H1 (cell line): ENCODE measurements around the gene SMAP1. TPM values are rescaled to one million over a fixed set of nuclear protein-coding genes. Genes with fewer than 3 reads are reported as not detected.

Experiments
- CTCF ChIA-PET: fragments of 300-600 bp; sonication (Branson Sonifier 250); formaldehyde crosslinking; loops from one replicate; lab custom pipeline; 2021; ENCODE audit not compliant: partially characterized antibody; lab: Charles Lee
- POLR2A ChIA-PET: fragments of 300-600 bp; sonication (Branson Sonifier 250); formaldehyde crosslinking; loops from one replicate; lab custom pipeline; 2021; ENCODE audit warnings: inconsistent platforms; ENCODE audit not compliant: partially characterized antibody; lab: Charles Lee
- DNase-seq, 2 experiments: peaks; one replicate each; pipeline versions ENCODE4 v3.0.0 to v3.0.0-alpha.2; 2010 to 2022; ENCODE audit warnings: low spot score in 2 of 2, low read depth in 1 of 2, mixed read lengths in 1 of 2
- FAIRE-seq: peaks from 2 replicates; lab custom pipeline; 2011; peaks lifted over from hg19 to GRCh38; lab: Jason Lieb, UNC
- H2AFZ ChIP-seq: 2 replicates; pipeline ENCODE4 v1.8.1; 2012; ENCODE audit warnings: low read length, inconsistent platforms
- H2AK5ac ChIP-seq: 2 replicates; pipeline ENCODE4 v1.6.1; 2013; ENCODE audit warnings: low read depth, low read length
- H2BK120ac ChIP-seq: replicated peaks from 2 replicates; pipeline ENCODE3; 2013; ENCODE audit warnings: low read depth, low read length, inconsistent platforms
- H2BK12ac ChIP-seq: 2 replicates; pipeline ENCODE4 v1.6.1; 2013; ENCODE audit warnings: low read depth, low read length
- H2BK15ac ChIP-seq: 2 replicates; pipeline ENCODE4 v1.6.1; 2013; ENCODE audit warnings: low read length
- H2BK20ac ChIP-seq: 2 replicates; pipeline ENCODE4 v1.6.1; 2013; ENCODE audit warnings: low read length
- H2BK5ac ChIP-seq: 2 replicates; pipeline ENCODE4 v1.6.1; 2013; ENCODE audit warnings: low read depth, low read length
- H3K14ac ChIP-seq: 2 replicates; pipeline ENCODE4 v1.6.1; 2013; ENCODE audit warnings: inconsistent platforms; ENCODE audit not compliant: insufficient read length
- H3K18ac ChIP-seq: 2 replicates; pipeline ENCODE4 v1.6.1; 2013; ENCODE audit warnings: low read length; ENCODE audit errors: extremely low read depth
- H3K23ac ChIP-seq: 2 replicates; pipeline ENCODE4 v1.6.1; 2013; ENCODE audit warnings: inconsistent platforms; ENCODE audit not compliant: insufficient read length
- H3K23me2 ChIP-seq: 2 replicates; pipeline ENCODE4 v1.6.1; 2013; ENCODE audit warnings: low read depth, low read length
- H3K27ac ChIP-seq: 2 replicates; pipeline ENCODE4 v1.6.1; 2011; ENCODE audit warnings: low read depth, low read length, inconsistent platforms
- H3K27me3 ChIP-seq, 4 experiments: replicated peaks in 1 of 4; 1 replicate in 1 of 4; 2 replicates in 3 of 4; pipeline versions ENCODE4 v1.6.1 to v1.8.1; 2011 to 2013; ENCODE audit warnings: low read length in 3 of 4, mild to moderate bottlenecking in 3 of 4, inconsistent platforms in 2 of 4, mixed read lengths in 2 of 4, moderate library complexity in 1 of 4; ENCODE audit not compliant: control insufficient read depth in 3 of 4, insufficient read depth in 3 of 4; ENCODE audit errors: extremely low read depth in 1 of 4
- H3K36me3 ChIP-seq, 4 experiments: 2 replicates each; pipeline versions ENCODE4 v1.6.1 to v1.8.1; 2011 to 2013; ENCODE audit warnings: mild to moderate bottlenecking in 4 of 4, low read length in 3 of 4, moderate library complexity in 2 of 4, control low read depth in 1 of 4, inconsistent platforms in 1 of 4; ENCODE audit not compliant: insufficient read depth in 4 of 4, control insufficient read depth in 2 of 4
- H3K4ac ChIP-seq: replicated peaks from 2 replicates; pipeline ENCODE3; 2013; ENCODE audit warnings: low read length, low read depth, mixed read lengths, inconsistent platforms; ENCODE audit not compliant: insufficient read length
- H3K4me1 ChIP-seq, 4 experiments: replicated peaks in 1 of 4; 1 replicate in 1 of 4; 2 replicates in 3 of 4; pipeline versions ENCODE4 v1.6.1 to v1.8.1; 2011 to 2013; ENCODE audit warnings: low read length in 3 of 4, inconsistent platforms in 2 of 4, mixed read lengths in 1 of 4; ENCODE audit not compliant: insufficient read depth in 4 of 4, control insufficient read depth in 3 of 4
- H3K4me2 ChIP-seq, 2 experiments: 2 replicates each; pipeline versions ENCODE4 v1.6.1 to v1.8.1; 2011 to 2013; ENCODE audit warnings: low read depth in 2 of 2, low read length in 2 of 2, control low read depth in 1 of 2, inconsistent platforms in 1 of 2, mild to moderate bottlenecking in 1 of 2; ENCODE audit not compliant: insufficient read depth in 1 of 2
- H3K4me3 ChIP-seq, 4 experiments: fragments of 200-600, 300-600 bp in 1 of 4; sonication (generic), shearing (Covaris generic), sonication (Bioruptor Twin) in 1 of 4; 2 replicates each; pipeline versions ENCODE4 v1.5.1 to v1.8.1; 2011 to 2016; ENCODE audit warnings: low read length in 4 of 4, low read depth in 3 of 4, control low read depth in 2 of 4, inconsistent platforms in 2 of 4, mild to moderate bottlenecking in 2 of 4, mixed read lengths in 1 of 4, moderate library complexity in 1 of 4; ENCODE audit not compliant: insufficient read depth in 2 of 4; ENCODE audit errors: extremely low read depth in 1 of 4
- H3K56ac ChIP-seq: replicated peaks from 2 replicates; pipeline ENCODE3; 2013; ENCODE audit warnings: low read depth, mild to moderate bottlenecking, mixed read lengths, low read length, inconsistent platforms; ENCODE audit not compliant: insufficient read length
- H3K79me1 ChIP-seq: 2 replicates; pipeline ENCODE4 v1.6.1; 2013; ENCODE audit warnings: low read depth, low read length, control low read depth
- H3K79me2 ChIP-seq, 2 experiments: 2 replicates each; pipeline versions ENCODE4 v1.6.1 to v1.8.1; 2012 to 2013; ENCODE audit warnings: low read length in 2 of 2, mild to moderate bottlenecking in 2 of 2, inconsistent platforms in 1 of 2; ENCODE audit not compliant: insufficient read depth in 2 of 2, control insufficient read depth in 1 of 2
- H3K9ac ChIP-seq, 4 experiments: replicated peaks in 1 of 4; 1 replicate in 1 of 4; 2 replicates in 3 of 4; pipeline versions ENCODE4 v1.6.1 to v1.8.1; 2011 to 2013; ENCODE audit warnings: low read depth in 3 of 4, low read length in 3 of 4, control low read depth in 2 of 4, mild to moderate bottlenecking in 2 of 4, moderate library complexity in 2 of 4, inconsistent platforms in 1 of 4; ENCODE audit errors: extremely low read depth in 1 of 4
- H3K9me3 ChIP-seq, 2 experiments: 2 replicates each; pipeline versions ENCODE4 v1.6.1 to v1.8.1; 2012 to 2013; ENCODE audit warnings: mild to moderate bottlenecking in 2 of 2, moderate library complexity in 2 of 2, control low read depth in 1 of 2, inconsistent platforms in 1 of 2, low read depth in 1 of 2, low read length in 1 of 2, mixed read lengths in 1 of 2; ENCODE audit not compliant: insufficient read depth in 2 of 2
- H4K20me1 ChIP-seq, 2 experiments: replicated peaks in 1 of 2; 2 replicates each; pipeline versions ENCODE3 to v1.8.1; 2011 to 2013; ENCODE audit warnings: inconsistent platforms in 2 of 2, low read length in 2 of 2, mild to moderate bottlenecking in 1 of 2; ENCODE audit not compliant: insufficient read depth in 2 of 2, control insufficient read depth in 1 of 2
- H4K5ac ChIP-seq: 2 replicates; pipeline ENCODE4 v1.6.1; 2013; ENCODE audit warnings: low read length, low read depth, mixed read lengths, inconsistent platforms; ENCODE audit not compliant: insufficient read length
- H4K8ac ChIP-seq: 2 replicates; pipeline ENCODE4 v1.8.0; 2013; ENCODE audit warnings: mild to moderate bottlenecking, moderate library complexity, low read length, inconsistent platforms; ENCODE audit not compliant: insufficient read depth; ENCODE audit errors: extremely low read depth
- H4K91ac ChIP-seq: replicated peaks from 2 replicates; pipeline ENCODE3; 2013; ENCODE audit warnings: low read length, mixed read lengths, inconsistent platforms; ENCODE audit not compliant: insufficient read length
- CHD2 ChIP-seq: IDR thresholded peaks from 2 replicates; pipeline ENCODE4 v1.6.1; 2012; ENCODE audit warnings: low read length, improper control_type of control experiment
- EP300 ChIP-seq, 2 experiments: IDR thresholded peaks; 1 replicate in 1 of 2; 2 replicates in 1 of 2; pipeline ENCODE4 v1.6.1; 2011 to 2012; ENCODE audit warnings: low read depth in 2 of 2, low read length in 2 of 2, mild to moderate bottlenecking in 2 of 2, borderline replicate concordance in 1 of 2, inconsistent platforms in 1 of 2, moderate library complexity in 1 of 2
- GABPA ChIP-seq: IDR thresholded peaks from 2 replicates; pipeline ENCODE4 v1.6.1; 2011; ENCODE audit warnings: mild to moderate bottlenecking, low read length, moderate library complexity, borderline replicate concordance; ENCODE audit not compliant: insufficient read depth
- HDAC2 ChIP-seq, 2 experiments: fragments of 300-600 bp in 1 of 2; sonication (generic) in 1 of 2; IDR thresholded peaks; 2 replicates each; pipeline ENCODE4 v1.6.1; 2011 to 2012; ENCODE audit warnings: low read depth in 2 of 2, low read length in 2 of 2, mild to moderate bottlenecking in 2 of 2, moderate library complexity in 2 of 2, borderline replicate concordance in 1 of 2, inconsistent platforms in 1 of 2
- NRF1 ChIP-seq: IDR thresholded peaks from 2 replicates; pipeline ENCODE4 v1.6.1; 2011; ENCODE audit warnings: mild to moderate bottlenecking, low read depth, low read length, improper control_type of control experiment
- POU5F1 ChIP-seq: IDR thresholded peaks from 2 replicates; pipeline ENCODE4 v1.6.1; 2011; ENCODE audit warnings: low read depth, mild to moderate bottlenecking, low read length, moderate library complexity
- RBBP5 ChIP-seq: IDR thresholded peaks from 2 replicates; pipeline ENCODE4 v1.7.1; 2012; ENCODE audit warnings: low read depth, mild to moderate bottlenecking, inconsistent platforms, low read length, moderate library complexity, borderline replicate concordance
- SRF ChIP-seq: IDR thresholded peaks from 2 replicates; pipeline ENCODE4 v1.6.1; 2011; ENCODE audit warnings: mild to moderate bottlenecking, low read depth, low read length, moderate library complexity
- TEAD4 ChIP-seq: IDR thresholded peaks from 2 replicates; pipeline ENCODE4 v1.6.1; 2012; ENCODE audit warnings: low read depth, low read length, inconsistent platforms, mixed read lengths
- WGBS, 2 experiments: shearing (Covaris generic) in 1 of 2; methylation state at CpG; one replicate each; pipeline versions ENCODE4 v1.1.6 to v1.1.7; 2013 to 2015; ENCODE audit warnings: low lambda C conversion rate in 2 of 2, mixed read lengths in 2 of 2, inconsistent platforms in 1 of 2, low coverage in 1 of 2, missing lambda C conversion rate in 1 of 2; ENCODE audit not compliant: insufficient replicate concordance in 2 of 2, insufficient coverage in 1 of 2, insufficient read length in 1 of 2; ENCODE audit errors: extremely low coverage in 1 of 2, missing lambda C conversion rate in 1 of 2; 5-methylcytosine and 5-hydroxymethylcytosine counted together
- polyA plus RNA-seq, 7 experiments: library from polyadenylated mRNA; depleted of rRNA in 3 of 7; stranded (reverse) in 5 of 7; unstranded in 2 of 7; fragments of >200 nt in 5 of 7; fragments of 200-250 nt in 2 of 7; gene quantifications; 1 replicate in 5 of 7; 2 replicates in 1 of 7; 4 replicates in 1 of 7; pipeline versions ENCODE4 v1.2.1 to v1.2.3, GENCODE V29; 2011 to 2013; ENCODE audit warnings: missing spikeins in 2 of 7, mixed read lengths in 2 of 7
- total RNA-seq: library from RNA; stranded (reverse); fragmentation: NEBNext Ultra II Directional; extraction: Animal tissue kit (Norgen Biotek cat#: 25700); gene quantifications from 2 replicates; pipeline ENCODE4 v1.2.1, GENCODE V29; 2021
- TF ChIP-seq, protein P1 (sequence below), 3 experiments: IDR thresholded peaks; 1 replicate in 2 of 3; 2 replicates in 1 of 3; pipeline versions ENCODE4 v1.5.1 to v1.6.1; 2011; ENCODE audit warnings: low read length in 3 of 3, mild to moderate bottlenecking in 3 of 3, inconsistent platforms in 2 of 3, low read depth in 1 of 3, moderate library complexity in 1 of 3; ENCODE audit not compliant: insufficient read depth in 1 of 3; ENCODE audit errors: control extremely low read depth in 1 of 3

SMAP1 gene
- total and polyA plus RNA-seq, 2 of the 8 experiments (the other 6 are each of a cell fraction or from before 2014, with no cell fraction given) = 18.8 to 32.4 TPM

DNA sequence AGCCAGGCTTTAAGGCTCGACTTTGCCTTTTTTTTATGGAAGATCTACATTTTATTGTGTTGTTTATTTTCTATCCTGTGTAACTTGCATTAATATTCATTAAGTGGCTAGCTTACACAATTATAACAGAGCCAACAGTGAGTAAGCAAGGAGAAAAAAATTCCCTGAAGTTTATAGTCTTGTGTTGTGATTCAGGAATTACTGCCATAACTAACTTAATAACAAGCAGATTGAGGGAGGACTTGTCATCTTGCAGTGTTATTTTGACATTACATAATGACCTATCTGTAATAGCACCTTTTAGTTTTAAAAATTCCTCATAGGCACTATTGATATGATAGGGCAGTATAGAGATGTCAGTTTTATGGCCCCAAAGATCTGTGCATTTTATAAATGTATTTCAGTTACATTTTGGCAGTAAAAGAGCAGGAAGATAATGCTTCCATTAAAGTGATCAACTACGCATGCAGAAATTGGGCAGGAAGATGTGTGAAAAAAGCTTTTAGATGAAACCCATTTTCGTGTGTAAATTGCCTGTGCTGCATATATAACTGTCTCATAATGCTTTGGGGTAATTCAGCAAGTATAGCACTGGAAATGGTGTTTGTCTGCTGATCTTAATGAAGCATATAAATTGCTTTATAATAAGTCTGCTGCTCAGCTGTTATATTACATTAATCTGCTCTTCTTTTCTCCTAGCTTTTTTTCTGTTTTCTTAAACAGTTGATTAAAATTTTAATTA lies 123.0 kb downstream of the SMAP1 start:
- Histone ChIP-seq H3K23me2 (no peaks in the 10 kb centered on the region), H3K9me3 (no peaks in the 10 kb centered on the region), H3K79me2 (no peaks in the 10 kb centered on the region), H3K4me2 (no peak overlapping the region), H3K4me3 (no peak overlapping the region), H3K23ac (no peak overlapping the region), H2AFZ (no peak overlapping the region), H2BK12ac (no peak overlapping the region), H3K27ac (no peak overlapping the region), H2BK120ac (no peak overlapping the region), H3K4ac (no peak overlapping the region), H2BK15ac (no peak overlapping the region), H4K5ac (no peak overlapping the region), H3K79me1 (no peaks in the 10 kb centered on the region), H2BK5ac (no peak overlapping the region), H3K14ac (no peak overlapping the region), H4K8ac (no peak overlapping the region), H3K18ac (no peak overlapping the region), H4K20me1 (no peaks in the 10 kb centered on the region), H3K56ac (no peak overlapping the region), H2BK20ac (no peak overlapping the region), H4K91ac (no peak overlapping the region), H3K9ac (no peak overlapping the region), H3K27me3 (no peaks in the 10 kb centered on the region), H3K36me3 (no peaks in the 10 kb centered on the region), H3K4me1 (no peaks in the 10 kb centered on the region), H2AK5ac (no peak overlapping the region)
- CTCF ChIA-PET = interaction anchor here (1.2 to 1.9 kb wide), 3 partner anchors 12 to 82 kb away, joined by 4 to 7 read pairs (median 4); no protein-coding TSS in a partner anchor
- FAIRE-seq (no peak), DNase-seq (no peak)
- 86% methylated on average over 3 of the region's 3 CpGs; no CpG with 5 or more reads in 1 of the 2 experiments for WGBS, 2 experiments
- POLR2A ChIA-PET = no interaction called here
- TF ChIP-seq TEAD4 = no peak
- no peak for TF ChIP-seq CHD2
- TF ChIP-seq SRF = no peak
- no peak for TF ChIP-seq GABPA
- no peak for TF ChIP-seq HDAC2 (IDR thresholded peaks at IDR 0.05; ENCODE audit: borderline replicate concordance in 1 of 2, low read depth in 2 of 2, low read length in 2 of 2)
- no peak for TF ChIP-seq POU5F1
- TF ChIP-seq, protein P1, sequence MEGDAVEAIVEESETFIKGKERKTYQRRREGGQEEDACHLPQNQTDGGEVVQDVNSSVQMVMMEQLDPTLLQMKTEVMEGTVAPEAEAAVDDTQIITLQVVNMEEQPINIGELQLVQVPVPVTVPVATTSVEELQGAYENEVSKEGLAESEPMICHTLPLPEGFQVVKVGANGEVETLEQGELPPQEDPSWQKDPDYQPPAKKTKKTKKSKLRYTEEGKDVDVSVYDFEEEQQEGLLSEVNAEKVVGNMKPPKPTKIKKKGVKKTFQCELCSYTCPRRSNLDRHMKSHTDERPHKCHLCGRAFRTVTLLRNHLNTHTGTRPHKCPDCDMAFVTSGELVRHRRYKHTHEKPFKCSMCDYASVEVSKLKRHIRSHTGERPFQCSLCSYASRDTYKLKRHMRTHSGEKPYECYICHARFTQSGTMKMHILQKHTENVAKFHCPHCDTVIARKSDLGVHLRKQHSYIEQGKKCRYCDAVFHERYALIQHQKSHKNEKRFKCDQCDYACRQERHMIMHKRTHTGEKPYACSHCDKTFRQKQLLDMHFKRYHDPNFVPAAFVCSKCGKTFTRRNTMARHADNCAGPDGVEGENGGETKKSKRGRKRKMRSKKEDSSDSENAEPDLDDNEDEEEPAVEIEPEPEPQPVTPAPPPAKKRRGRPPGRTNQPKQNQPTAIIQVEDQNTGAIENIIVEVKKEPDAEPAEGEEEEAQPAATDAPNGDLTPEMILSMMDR (IDR thresholded peaks at IDR 0.05; ENCODE audit: control extremely low read depth in 1 of 3, insufficient read depth in 1 of 3, low read depth in 1 of 3, low read length in 3 of 3) = no peak
- TF ChIP-seq EP300 (IDR thresholded peaks at IDR 0.05; ENCODE audit: borderline replicate concordance in 1 of 2, low read depth in 2 of 2, low read length in 2 of 2) = no peak
- TF ChIP-seq NRF1 = no peak
- no peak for TF ChIP-seq RBBP5
